Epithelial cell of proximal tubule (primary cell): ENCODE results near the gene FHAD1. TPM values are rescaled to one million over a fixed set of nuclear protein-coding genes. Genes with fewer than 3 reads are reported as not detected.
A peak's percentile ranks its signal among the peaks of the same experiment; 100 is the strongest.

Source experiments
- DNase-seq: peaks from one replicate; pipeline ENCODE4 v3.0.0-alpha.2; 2011; ENCODE audit warnings: low read depth
- H3K4me3 ChIP-seq: 2 replicates; pipeline ENCODE4 v1.5.1; 2011; ENCODE audit warnings: low read depth, mild to moderate bottlenecking, low read length
- CTCF ChIP-seq: conservative IDR thresholded peaks from 2 replicates; pipeline ENCODE4 v1.5.1; 2012; ENCODE audit warnings: low read depth, mild to moderate bottlenecking, low read length
- total RNA-seq: library from RNA; depleted of rRNA; stranded (reverse); fragments of >200 nt; gene quantifications from 2 replicates; pipeline ENCODE4 v1.2.3, GENCODE V29; 2015

FHAD1 gene
- 0.35 and 0.43 TPM in 2 replicates for total RNA-seq

- no peak for TF ChIP-seq CTCF
- no peak for DNase-seq
- peak within 1 kb of the TSS; percentile 59 for H3K4me3 ChIP-seq
Observed at GRCh38 chr1:15246960-15247614, at the start of gene FHAD1. TSS of gene FHAD1 (plus strand) at chr1:15247223. CDS start at chr1:15251785, 4,562 bp downstream.

- DNase-seq: no peak
- no peak for TF ChIP-seq CTCF
- no peak overlapping the region for H3K4me3 ChIP-seq
Observed at GRCh38 chr1:15197591-15198447, 49.2 kb upstream of the FHAD1 start.

DNA sequence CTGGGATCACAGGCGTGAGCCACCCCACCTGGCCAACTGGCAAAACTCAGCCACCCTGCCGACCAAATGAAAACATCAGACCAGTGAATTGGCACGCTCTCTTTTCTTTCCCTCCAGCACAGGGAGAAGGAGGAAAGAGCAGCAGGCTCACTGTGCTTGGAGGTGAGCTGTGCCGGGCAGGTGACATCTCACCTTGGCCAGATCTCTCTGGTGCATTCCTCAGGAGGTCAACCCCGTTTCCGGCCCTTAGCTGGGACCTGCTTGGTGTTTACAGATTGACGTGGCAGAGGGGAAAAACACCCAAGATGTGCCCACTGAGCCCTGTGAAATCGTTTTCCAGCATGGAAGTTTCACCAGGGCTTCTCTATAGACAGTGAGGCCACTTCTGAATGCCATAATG, 48.3 kb upstream of the FHAD1 start:
- no peak overlapping the region for H3K4me3 ChIP-seq
- TF ChIP-seq CTCF: no peak
- DNase-seq: no peak

DNA sequence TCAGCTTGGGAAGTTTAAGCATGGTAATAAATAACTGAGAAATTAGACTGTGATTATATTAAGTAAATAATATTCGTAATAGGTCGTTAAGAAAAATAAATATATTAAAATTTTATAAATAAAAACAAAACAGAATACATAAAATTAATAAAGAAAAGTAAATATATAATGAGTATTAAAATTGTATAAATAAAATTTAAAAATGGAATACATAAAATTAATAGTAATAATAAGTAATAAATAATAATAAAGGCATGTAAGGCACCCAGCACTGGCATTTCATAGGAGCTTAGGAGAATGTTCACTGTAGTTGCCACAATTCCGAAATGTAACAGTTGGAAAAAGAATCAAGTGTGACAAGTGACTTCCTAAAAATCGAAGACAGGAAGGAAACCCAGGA, 45.8 kb upstream of the FHAD1 start:
- no peak for TF ChIP-seq CTCF
- no peak for DNase-seq
- peak overlapping the region; percentile 37 for H3K4me3 ChIP-seq

DNA sequence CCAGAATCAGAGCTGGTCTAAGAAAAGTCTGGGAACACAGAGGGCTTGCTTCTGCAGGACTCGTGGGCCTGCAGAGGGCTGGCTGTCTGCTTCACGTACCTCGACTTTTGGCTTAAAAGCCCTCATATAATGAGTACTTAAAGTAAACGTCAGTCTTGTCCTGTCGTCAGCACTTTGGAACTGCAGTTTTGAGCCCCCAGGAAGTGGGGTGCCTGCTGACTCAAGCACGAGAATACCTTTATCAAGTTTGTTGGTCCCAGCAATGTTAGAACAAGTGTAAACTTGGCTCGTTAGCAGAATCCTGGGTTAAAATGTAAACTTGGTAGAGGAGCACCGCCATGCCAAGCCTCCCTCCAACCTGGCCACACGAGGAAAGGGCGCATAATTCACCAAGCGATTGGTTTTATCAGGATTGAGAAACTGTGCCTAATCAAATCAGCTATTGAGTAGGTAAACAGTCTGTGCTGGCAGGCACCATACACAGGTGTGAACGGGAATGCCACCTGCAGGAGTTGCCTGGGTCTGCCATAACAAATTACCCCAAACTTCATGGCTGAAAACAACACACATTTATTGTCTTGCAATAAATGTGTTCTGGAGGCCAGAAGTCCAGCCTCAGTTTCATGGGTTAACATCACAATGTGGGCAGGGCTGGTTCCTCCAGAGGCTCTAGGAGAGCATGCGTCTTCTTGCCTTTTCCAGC, 45.0 kb upstream of the FHAD1 start:
- peak; percentile 88 for DNase-seq
- H3K4me3 ChIP-seq: peak overlapping the region; percentile 13
- peak; percentile 6 for TF ChIP-seq CTCF

GRCh38 chr1:15204931-15205330, 42.1 kb upstream of the FHAD1 start:
- no peak overlapping the region for H3K4me3 ChIP-seq
- TF ChIP-seq CTCF: no peak
- DNase-seq: no peak
